Left ventricle myocardium superior (tissue), 1 donor: Measurements from ENCODE around the gene RAB33B. TPM values are rescaled to one million over a fixed set of nuclear protein-coding genes. Genes with fewer than 3 reads are reported as not detected.
"Not testable (repeated sequence)": the region's sequence is repeated elsewhere in the genome, so short reads cannot be mapped to it uniquely, and the experiment has no call there.

ENCODE experiments used
- ATAC-seq: fragments of 200-7000 bp; cut with Tn5 transposase; one replicate; pipeline ENCODE4 v1.9.1; 2020; ENCODE audit warnings: mild to moderate bottlenecking, moderate library complexity
- DNase-seq: peaks from one replicate; pipeline ENCODE4 v3.0.0-alpha.2; 2020
- intact Hi-C: fragments of 100-400 bp; cut with micrococcal nuclease; formaldehyde crosslinking; loops from one replicate; pipeline ENCODE4 v1.11.0; 2022
- long read RNA-seq: library from polyadenylated mRNA; unstranded; transcript quantifications from one replicate; pipeline ENCODE4 v2.0.0, GENCODE V29; 2021
- total RNA-seq: library from RNA; stranded (reverse); fragmentation: NEBNext Ultra II Directional; extraction: Animal tissue kit (Norgen Biotek cat#: 25700); gene quantifications from one replicate; pipeline ENCODE4 v1.2.1, GENCODE V29; 2021
- donor health status: DM: no; HTN: yes; CAD: no; lungs with severe emphysema.

The RAB33B gene
- 6.3 TPM for total RNA-seq
- long read RNA-seq, full-length matches to known transcripts = 20 of 23 reads
- long read RNA-seq, partial matches to known transcripts = 0 of 23 reads
- long read RNA-seq, other reads (novel, unspliced or antisense) = 3 of 23 reads

DNA sequence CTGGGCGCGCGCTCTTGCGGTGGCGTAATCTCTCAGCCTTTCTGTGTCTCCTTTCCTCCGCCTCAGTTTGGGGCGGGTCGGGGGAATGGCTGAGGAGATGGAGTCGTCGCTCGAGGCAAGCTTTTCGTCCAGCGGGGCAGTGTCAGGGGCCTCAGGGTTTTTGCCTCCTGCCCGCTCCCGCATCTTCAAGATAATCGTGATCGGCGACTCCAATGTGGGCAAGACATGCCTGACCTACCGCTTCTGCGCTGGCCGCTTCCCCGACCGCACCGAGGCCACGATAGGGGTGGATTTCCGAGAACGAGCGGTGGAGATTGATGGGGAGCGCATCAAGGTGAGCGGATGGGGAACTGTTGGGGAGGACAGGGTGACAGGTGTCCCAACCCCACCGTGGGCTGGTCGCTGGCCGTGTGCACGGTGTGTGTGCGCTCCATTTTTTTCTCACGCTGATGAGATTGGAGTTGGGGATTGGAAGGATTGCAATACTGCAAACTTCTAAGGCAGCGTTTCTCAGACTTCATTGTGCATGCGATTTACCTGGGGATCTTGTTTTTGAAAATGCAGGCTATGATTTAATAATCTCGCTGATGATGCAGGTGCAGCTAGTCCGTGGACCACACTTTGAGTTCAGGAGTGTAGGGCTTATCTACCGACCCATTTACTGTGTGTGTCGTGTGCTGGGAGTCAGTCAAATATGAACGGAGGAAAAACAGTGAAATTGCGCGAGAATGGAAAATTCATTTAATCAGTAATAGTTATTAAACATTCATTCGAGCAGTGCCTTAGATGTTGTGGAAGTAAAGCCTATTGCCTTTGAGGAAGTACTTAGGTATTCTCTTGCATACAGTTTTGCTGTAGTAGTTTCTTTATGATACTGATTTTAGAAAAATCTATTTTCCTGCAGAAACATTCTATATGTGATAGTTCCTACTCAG is at the start of gene RAB33B:
RAB33B (plus strand) TSS at position 11 of the 935 bp plus-strand sequence; CDS start at position 86, 75 bp downstream.
- DNase-seq (no peak), ATAC-seq (peak; percentile 3)
- intact Hi-C loops = loop anchor here (10.0 kb wide), 1 partner anchor 50 kb away; no protein-coding TSS in a partner anchor

DNA sequence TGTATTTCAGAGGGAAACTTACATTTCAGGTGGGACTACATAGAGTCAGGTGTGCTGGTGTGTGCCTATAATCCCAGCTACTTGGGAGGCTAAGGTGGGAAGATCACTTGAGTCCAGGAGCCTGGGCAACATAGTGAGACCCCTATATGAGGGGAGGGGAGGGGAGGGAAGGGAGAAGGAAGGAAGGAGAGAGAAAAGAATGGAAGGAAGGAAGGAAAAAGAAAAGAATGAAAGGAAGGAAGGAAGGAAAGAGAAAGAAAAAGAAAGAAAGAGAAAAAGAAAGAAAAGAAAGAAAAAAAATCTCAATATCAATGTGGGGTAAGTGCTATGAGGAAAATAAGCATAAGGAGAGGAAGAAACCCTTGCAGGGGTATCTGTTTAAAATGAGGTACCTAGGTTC is 43.6 kb upstream of the RAB33B start:
- DNase-seq = no peak
- intact Hi-C loops = no loop called here
- no peak for ATAC-seq

DNA sequence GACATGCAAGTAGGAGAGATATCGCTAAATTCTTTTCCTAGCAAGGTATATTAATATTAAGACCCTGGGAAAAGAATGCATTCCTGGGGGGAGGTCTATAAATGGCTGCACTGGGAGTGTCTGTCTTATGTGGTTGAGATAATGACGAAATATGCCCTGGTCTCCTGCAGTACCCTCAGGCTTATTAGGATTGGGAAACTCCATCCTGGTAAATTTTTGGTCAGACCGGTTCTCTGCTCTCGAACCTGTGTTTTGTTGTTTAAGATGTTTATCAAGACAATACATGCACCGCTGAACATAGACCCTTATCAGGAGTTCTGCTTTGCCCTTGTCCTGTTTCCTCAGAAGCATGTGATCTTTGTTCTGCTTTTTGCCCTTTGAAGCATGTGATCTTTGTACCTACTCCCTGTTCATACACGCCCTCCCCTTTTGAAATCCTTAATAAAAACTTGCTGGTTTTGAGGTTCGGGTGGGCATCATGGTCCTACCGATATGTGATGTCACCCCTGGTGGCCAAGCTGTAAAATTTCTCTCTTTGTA is 39.2 kb upstream of the RAB33B start:
- ATAC-seq, intact Hi-C loops, DNase-seq: not testable (repeated sequence)

- intact Hi-C loops = no loop called here
- DNase-seq = no peak
- no peak for ATAC-seq
Measured at GRCh38 chr4:139416073-139416673, 37.7 kb upstream of the RAB33B start.

GRCh38 chr4:139419388-139419914 is 34.5 kb upstream of the RAB33B start:
- DNase-seq = no peak
- peak; percentile 80 for ATAC-seq
- intact Hi-C loops = no loop called here

GRCh38 chr4:139420652-139421051 is 33.3 kb upstream of the RAB33B start:
- intact Hi-C loops = no loop called here
- no peak for DNase-seq
- ATAC-seq = no peak

DNA sequence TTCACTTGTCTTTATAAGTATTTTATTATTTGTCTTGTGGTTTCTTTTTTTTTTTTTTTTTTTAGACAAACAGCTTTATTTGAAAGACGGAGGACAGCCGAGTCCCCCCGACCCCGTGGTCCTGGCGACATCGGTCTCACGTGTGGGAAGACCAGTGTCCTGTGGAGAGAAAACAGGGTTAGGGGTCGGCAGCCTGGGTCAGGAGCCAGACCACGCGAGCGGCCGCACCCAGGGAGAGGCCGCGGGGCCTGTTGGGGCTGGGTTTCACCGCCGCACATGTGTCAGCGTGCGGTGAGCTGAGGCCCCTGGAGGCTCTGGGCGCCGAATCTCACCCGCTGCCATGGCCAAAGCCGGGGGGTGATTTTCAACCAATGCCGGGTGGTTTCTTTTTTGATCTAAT is 17.8 kb upstream of the RAB33B start:
- intact Hi-C loops = no loop called here
- ATAC-seq = no peak

GRCh38 chr4:139438141-139438540 is 15.8 kb upstream of the RAB33B start:
- ATAC-seq (no peak), DNase-seq (no peak)
- intact Hi-C loops = no loop called here

More for the DNA sequence above, 17.8 kb upstream of the RAB33B start:
- no peak for DNase-seq

DNA sequence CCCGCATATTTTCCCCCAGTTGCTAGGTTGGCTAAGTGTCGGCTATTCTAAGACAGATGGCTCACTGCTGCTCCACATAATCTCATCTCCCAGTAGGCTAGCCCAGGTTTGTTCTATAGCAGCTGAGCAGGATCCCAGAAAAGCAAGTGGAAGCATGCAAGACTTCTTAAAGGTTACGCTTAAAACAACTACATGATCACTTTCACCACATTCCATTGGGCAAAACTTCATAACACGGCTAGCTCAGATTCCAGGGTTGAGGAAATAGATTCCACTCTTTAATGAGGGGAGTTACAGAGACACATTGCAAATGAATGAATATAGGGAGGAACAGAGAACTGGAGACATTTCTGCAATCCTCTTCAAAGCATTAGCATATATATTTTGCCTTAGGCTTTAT is 12.9 kb upstream of the RAB33B start:
- DNase-seq (no peak), ATAC-seq (no peak)
- intact Hi-C loops = no loop called here

GRCh38 chr4:139443661-139444060 is 10.3 kb upstream of the RAB33B start:
- ATAC-seq = no peak
- no peak for DNase-seq
- intact Hi-C loops = no loop called here

GRCh38 chr4:139444881-139445280 is 9.0 kb upstream of the RAB33B start:
- ATAC-seq, intact Hi-C loops, DNase-seq: not testable (repeated sequence)

- ATAC-seq, intact Hi-C loops, DNase-seq: not testable (repeated sequence)
Measured at GRCh38 chr4:139447078-139447477, 6.8 kb upstream of the RAB33B start.

- intact Hi-C loops = loop anchor here (10.0 kb wide), 1 partner anchor 54 kb away; no protein-coding TSS in a partner anchor
- DNase-seq (no peak), ATAC-seq (no peak)
Measured at GRCh38 chr4:139450586-139450985, 3.3 kb upstream of the RAB33B start.

- DNase-seq (no peak), ATAC-seq (no peak)
- intact Hi-C loops = loop anchor here (10.0 kb wide), 1 partner anchor 53 kb away; no protein-coding TSS in a partner anchor
Measured at GRCh38 chr4:139451997-139452396, 1.9 kb upstream of the RAB33B start.

GRCh38 chr4:139453041-139453370 is 915 bp upstream of the RAB33B start:
- peak; percentile 9 for ATAC-seq
- DNase-seq = no peak
- intact Hi-C loops = loop anchor here (10.0 kb wide), 1 partner anchor 52 kb away; no protein-coding TSS in a partner anchor

GRCh38 chr4:139453371-139454110 is 380 bp upstream of the RAB33B start:
- peak; percentile 98 for ATAC-seq
- intact Hi-C loops = loop anchor here (10.0 kb wide), 1 partner anchor 51 kb away; no protein-coding TSS in a partner anchor
- peak; percentile 98 for DNase-seq

DNA sequence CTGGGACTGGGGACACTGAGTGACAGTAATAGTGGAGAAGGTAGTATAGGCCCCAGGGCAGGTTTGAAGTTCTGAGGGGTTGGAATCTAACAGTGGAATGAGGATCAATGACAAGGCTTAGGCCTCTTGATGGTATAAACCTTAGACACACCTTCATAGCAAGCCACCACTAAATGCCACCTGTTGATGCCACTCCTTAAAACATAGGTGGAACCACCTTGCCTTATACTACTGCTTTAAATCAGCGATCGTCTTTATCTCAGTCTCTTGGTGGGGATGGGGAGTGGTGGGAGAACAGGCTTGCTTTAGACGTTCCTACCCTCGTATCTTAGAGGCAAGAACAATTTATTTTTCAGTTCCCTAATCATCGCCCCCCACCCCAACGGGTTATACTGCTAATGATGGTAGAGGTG is 1.2 kb downstream of the RAB33B start:
- intact Hi-C loops = loop anchor here (10.0 kb wide), 1 partner anchor 50 kb away; no protein-coding TSS in a partner anchor
- no peak for ATAC-seq
- no peak for DNase-seq

DNA sequence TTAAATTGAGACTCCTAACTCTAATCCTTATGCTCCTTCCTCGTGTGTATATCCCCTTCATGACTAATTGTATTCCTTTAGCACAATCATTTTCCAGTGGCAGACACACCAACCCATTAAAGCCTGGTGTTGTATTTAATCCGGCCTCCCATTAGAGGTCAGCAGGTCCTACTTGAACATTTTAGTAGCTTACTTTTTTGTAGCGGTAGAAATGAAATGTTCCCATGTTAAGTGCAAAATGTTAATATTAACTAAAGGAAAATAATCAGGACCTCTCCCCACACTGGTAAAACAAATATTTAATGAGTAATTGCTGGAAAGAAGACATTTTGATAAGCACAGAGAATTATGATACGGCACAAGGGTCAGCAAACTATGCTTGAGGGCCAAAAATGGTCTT is 3.4 kb downstream of the RAB33B start:
- intact Hi-C loops = loop anchor here (10.0 kb wide), 1 partner anchor 47 kb away; no protein-coding TSS in a partner anchor
- no peak for DNase-seq
- no peak for ATAC-seq

GRCh38 chr4:139458543-139458942 is 4.6 kb downstream of the RAB33B start:
- DNase-seq = no peak
- ATAC-seq = no peak
- intact Hi-C loops = loop anchor here (10.0 kb wide), 1 partner anchor 46 kb away; no protein-coding TSS in a partner anchor
